Gastrocnemius medialis (tissue), 4 donors: ENCODE results near the gene POU2AF1. TPM values are rescaled to one million over a fixed set of nuclear protein-coding genes. Genes with fewer than 3 reads are reported as not detected.

ENCODE experiments used
- ATAC-seq, 2 donors: fragments of 150-250 bp; one replicate each; pipeline ENCODE4 v1.9.1; 2016
- DNase-seq, 2 donors: peaks; one replicate each; pipeline ENCODE4 v3.0.0-alpha.2; 2019
- H3K27ac ChIP-seq, 4 donors: fragments of 200-600 bp; sonication (generic); 1 replicate in 1 of 4; 2 replicates in 3 of 4; pipeline ENCODE4 v1.5.1; 2016 to 2018; ENCODE audit warnings: mild to moderate bottlenecking in 2 of 4, moderate library complexity in 1 of 4
- H3K27me3 ChIP-seq, 3 donors: fragments of 200-600 bp; sonication (generic) in 2 of 3; 1 replicate in 1 of 3; 2 replicates in 2 of 3; pipeline versions ENCODE4 v1.5.1 to v1.6.0; 2016 to 2019; ENCODE audit warnings: mild to moderate bottlenecking in 1 of 3, moderate library complexity in 1 of 3
- H3K36me3 ChIP-seq, 2 donors: fragments of 200-600 bp; sonication (generic) in 1 of 2; one replicate each; pipeline ENCODE4 v1.5.1; 2017 to 2018
- H3K4me1 ChIP-seq, 2 donors: fragments of 200-600 bp; sonication (generic) in 1 of 2; one replicate each; pipeline ENCODE4 v1.5.1; 2016 to 2017; ENCODE audit warnings: mild to moderate bottlenecking in 2 of 2
- H3K4me3 ChIP-seq, 4 donors: fragments of 200-600 bp; sonication (generic) in 3 of 4; 1 replicate in 1 of 4; 2 replicates in 3 of 4; pipeline ENCODE4 v1.5.1; 2016 to 2019; ENCODE audit warnings: mild to moderate bottlenecking in 2 of 4
- H3K9me3 ChIP-seq, 3 donors: fragments of 200-600 bp; sonication (generic) in 2 of 3; 1 replicate in 1 of 3; 2 replicates in 2 of 3; pipeline ENCODE4 v1.5.1; 2016 to 2019
- POLR2A ChIP-seq, 2 donors: fragments of 450-650 bp; IDR thresholded peaks; one replicate each; pipeline ENCODE4 v1.6.1; 2017; ENCODE audit warnings: antibody characterized with exemption in 2 of 2, mild to moderate bottlenecking in 2 of 2, moderate library complexity in 2 of 2
- in situ Hi-C, 4 donors: fragments of 200-750 bp; cut with MboI; loops; one replicate each; pipeline versions ENCODE4 v1.15.0 to v1.8.0; 2017; ENCODE audit warnings: low sequenced_read_pairs in 4 of 4
- intact Hi-C: fragments of 100-400 bp; cut with DNase I; formaldehyde crosslinking; loops from one replicate; pipeline ENCODE4 v1.15.1; 2023; ENCODE audit warnings: low total_unique reads
- total RNA-seq, 4 donors: library from RNA; depleted of rRNA; stranded (reverse); fragments of >200 nt; gene quantifications; one replicate each; pipeline versions ENCODE4 v1.1.0 to v1.2.3, GENCODE V29; 2016
- TF ChIP-seq, protein P1 (sequence below), 5 experiments: fragments of 450-650 bp in 3 of 5; fragments of 200-600 bp in 2 of 5; sonication (generic) in 2 of 5; IDR thresholded peaks in 4 of 5; conservative IDR thresholded peaks in 1 of 5; 1 replicate in 4 of 5; 2 replicates in 1 of 5; pipeline ENCODE4 v1.5.1; 2016 to 2019; ENCODE audit warnings: antibody characterized with exemption in 5 of 5, mild to moderate bottlenecking in 3 of 5, moderate library complexity in 3 of 5

Gene POU2AF1
- total RNA-seq, 4 donors from 2014 or later = 0.29 to 0.78 TPM; not detected in 2

GRCh38 chr11:111357150-111358037 is 21.7 kb downstream of the POU2AF1 start:
- Histone ChIP-seq H3K4me1 (no peaks in the 10 kb centered on the region), H3K9me3 (no peaks in the 10 kb centered on the region), H3K4me3 (no peak overlapping the region), H3K27me3 (no peaks in the 10 kb centered on the region), H3K36me3 (no peaks in the 10 kb centered on the region), H3K27ac (no peak overlapping the region)
- intact Hi-C loops (no loop called here), in situ Hi-C loops (no loop called here)
- ATAC-seq (no peak), DNase-seq (no peak)
- no peak for TF ChIP-seq POLR2A (IDR thresholded peaks at IDR 0.05)
- TF ChIP-seq, protein P1, sequence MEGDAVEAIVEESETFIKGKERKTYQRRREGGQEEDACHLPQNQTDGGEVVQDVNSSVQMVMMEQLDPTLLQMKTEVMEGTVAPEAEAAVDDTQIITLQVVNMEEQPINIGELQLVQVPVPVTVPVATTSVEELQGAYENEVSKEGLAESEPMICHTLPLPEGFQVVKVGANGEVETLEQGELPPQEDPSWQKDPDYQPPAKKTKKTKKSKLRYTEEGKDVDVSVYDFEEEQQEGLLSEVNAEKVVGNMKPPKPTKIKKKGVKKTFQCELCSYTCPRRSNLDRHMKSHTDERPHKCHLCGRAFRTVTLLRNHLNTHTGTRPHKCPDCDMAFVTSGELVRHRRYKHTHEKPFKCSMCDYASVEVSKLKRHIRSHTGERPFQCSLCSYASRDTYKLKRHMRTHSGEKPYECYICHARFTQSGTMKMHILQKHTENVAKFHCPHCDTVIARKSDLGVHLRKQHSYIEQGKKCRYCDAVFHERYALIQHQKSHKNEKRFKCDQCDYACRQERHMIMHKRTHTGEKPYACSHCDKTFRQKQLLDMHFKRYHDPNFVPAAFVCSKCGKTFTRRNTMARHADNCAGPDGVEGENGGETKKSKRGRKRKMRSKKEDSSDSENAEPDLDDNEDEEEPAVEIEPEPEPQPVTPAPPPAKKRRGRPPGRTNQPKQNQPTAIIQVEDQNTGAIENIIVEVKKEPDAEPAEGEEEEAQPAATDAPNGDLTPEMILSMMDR (IDR thresholded peaks at IDR 0.05 in 4 of 5, conservative IDR thresholded peaks at IDR 0.05 in 1 of 5) = no peak

DNA sequence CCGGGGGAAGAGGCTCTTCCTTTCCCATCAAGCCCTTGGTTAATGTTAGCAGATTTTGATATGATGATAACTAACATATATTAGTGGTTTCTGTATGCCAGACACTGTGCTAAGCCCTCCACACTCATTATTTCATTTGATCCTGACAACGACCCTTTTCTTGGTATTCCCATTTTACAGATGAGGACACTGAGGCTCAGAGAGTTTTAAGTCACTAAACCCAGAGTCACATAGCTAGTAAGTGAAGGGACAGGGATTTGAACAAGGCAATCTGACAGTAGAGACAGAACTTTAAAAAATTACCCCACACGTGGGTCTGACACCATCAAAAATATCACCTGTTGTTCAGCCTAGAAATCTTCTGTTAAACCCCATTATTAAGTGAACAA is 22.4 kb downstream of the POU2AF1 start:
- H3K27me3 ChIP-seq = no peaks in the 10 kb centered on the region
- TF ChIP-seq, protein P1 (IDR thresholded peaks at IDR 0.05 in 4 of 5, conservative IDR thresholded peaks at IDR 0.05 in 1 of 5) = no peak
- no peak for TF ChIP-seq POLR2A (IDR thresholded peaks at IDR 0.05)
- no peak for ATAC-seq
- in situ Hi-C loops (no loop called here), intact Hi-C loops (no loop called here)
- H3K9me3 ChIP-seq = no peaks in the 10 kb centered on the region
- H3K36me3 ChIP-seq = no peaks in the 10 kb centered on the region
- no peak for DNase-seq
- H3K4me1 ChIP-seq = no peaks in the 10 kb centered on the region
- no peak overlapping the region for H3K27ac ChIP-seq
- H3K4me3 ChIP-seq = no peak overlapping the region

DNA sequence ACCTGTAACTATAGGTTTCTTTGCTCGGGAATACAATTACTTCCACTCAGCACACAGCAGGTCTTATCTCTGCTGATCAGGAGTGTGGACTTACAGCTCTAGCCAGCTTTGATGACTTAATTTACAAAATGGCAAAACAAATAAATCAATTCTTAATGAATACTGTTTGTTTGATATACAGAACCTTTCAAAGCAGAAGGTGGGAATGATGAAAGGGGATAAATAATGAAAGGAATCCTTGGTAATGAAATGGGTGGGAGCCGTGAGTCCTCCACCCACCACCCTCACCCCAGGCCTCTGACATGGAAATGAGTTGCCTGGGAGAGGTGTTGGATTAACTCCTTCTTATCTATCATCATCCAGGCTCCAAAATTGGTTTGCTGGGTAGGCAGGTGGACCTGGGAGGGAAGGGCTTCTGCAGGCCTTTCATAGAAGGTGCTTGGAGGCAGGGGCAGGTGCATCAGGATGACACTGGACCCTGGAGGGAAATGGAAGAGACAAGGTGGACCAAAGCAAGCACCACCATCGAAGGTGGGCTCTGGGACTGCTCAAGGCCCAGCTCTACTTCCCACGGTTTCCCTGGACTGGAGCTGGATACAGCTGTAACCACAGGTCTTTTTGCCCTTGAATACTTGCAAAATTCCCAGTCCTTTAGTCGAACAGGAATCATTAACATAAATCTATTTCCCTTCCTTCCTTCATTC is 23.0 kb downstream of the POU2AF1 start:
- no peak for ATAC-seq
- in situ Hi-C loops = no loop called here
- no peak overlapping the region for H3K4me3 ChIP-seq

DNA sequence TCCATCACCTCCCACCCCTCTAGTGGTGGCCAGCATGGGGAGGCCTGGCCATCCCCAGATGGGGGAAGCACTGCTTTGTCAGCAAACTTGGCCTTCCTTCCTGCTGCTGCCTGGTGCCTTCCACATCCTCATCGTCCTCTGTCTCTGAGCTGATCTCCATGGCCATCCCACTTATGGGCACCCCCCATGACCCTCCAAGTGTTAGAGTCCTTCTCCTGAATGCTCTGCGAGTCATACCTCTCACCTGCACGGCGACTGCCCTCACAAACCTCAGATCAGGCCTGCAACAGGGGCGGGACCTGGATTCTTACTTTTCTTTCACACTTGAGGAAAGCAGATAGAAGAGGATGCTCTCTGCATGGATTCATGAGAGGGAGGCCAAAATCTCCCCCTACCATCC is 24.0 kb downstream of the POU2AF1 start:
- no peaks in the 10 kb centered on the region for H3K36me3 ChIP-seq
- H3K4me1 ChIP-seq = no peaks in the 10 kb centered on the region
- intact Hi-C loops (no loop called here), in situ Hi-C loops (no loop called here)
- H3K27me3 ChIP-seq = no peaks in the 10 kb centered on the region
- no peak for TF ChIP-seq POLR2A (IDR thresholded peaks at IDR 0.05)
- TF ChIP-seq, protein P1 (IDR thresholded peaks at IDR 0.05 in 4 of 5, conservative IDR thresholded peaks at IDR 0.05 in 1 of 5) = no peak
- DNase-seq = no peak
- no peak overlapping the region for H3K27ac ChIP-seq
- H3K4me3 ChIP-seq = no peak overlapping the region
- H3K9me3 ChIP-seq = no peaks in the 10 kb centered on the region
- no peak for ATAC-seq

More for the DNA sequence above, 23.0 kb downstream of the POU2AF1 start:
- TF ChIP-seq, protein P1 (IDR thresholded peaks at IDR 0.05 in 4 of 5, conservative IDR thresholded peaks at IDR 0.05 in 1 of 5) = no peak
- no peak for TF ChIP-seq POLR2A (IDR thresholded peaks at IDR 0.05)
- intact Hi-C loops = no loop called here
- Histone ChIP-seq H3K4me1 (no peaks in the 10 kb centered on the region), H3K36me3 (no peaks in the 10 kb centered on the region), H3K27me3 (no peaks in the 10 kb centered on the region), H3K9me3 (no peaks in the 10 kb centered on the region), H3K27ac (no peak overlapping the region)
- no peak for DNase-seq
